ENCODE measurements around the gene IMPACT.
A peak's percentile ranks its signal among the peaks of the same experiment; 100 is the strongest.

Gene IMPACT

DNA sequence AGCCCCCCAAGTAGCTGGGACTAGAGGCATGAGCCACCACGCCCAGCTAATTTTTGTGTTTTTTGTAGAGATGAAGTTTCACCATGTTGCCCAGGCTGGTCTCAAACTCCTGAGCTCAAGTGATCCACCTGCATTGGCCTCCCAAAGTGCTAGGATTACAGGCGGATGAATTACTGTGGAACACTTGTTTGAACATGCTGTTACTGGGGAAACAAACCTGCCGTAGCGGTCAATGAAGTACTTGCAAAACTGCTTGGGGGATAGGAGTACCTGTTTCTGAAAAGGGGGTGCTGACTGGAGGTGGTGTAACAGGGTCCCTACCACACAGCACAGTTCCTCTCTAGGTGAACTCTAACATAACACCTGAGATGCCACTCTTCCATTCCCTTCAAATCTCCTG is 5.9 kb upstream of the IMPACT start:
- H3K9me3 ChIP-seq (ENCODE audit: severe bottlenecking) = no peaks in the 10 kb centered on the region

GRCh38 chr18:24421831-24422230 is 4.6 kb upstream of the IMPACT start:
- H3K27ac ChIP-seq (ENCODE audit: poor library complexity, severe bottlenecking) = no peak overlapping the region
- TF ChIP-seq, protein P1, sequence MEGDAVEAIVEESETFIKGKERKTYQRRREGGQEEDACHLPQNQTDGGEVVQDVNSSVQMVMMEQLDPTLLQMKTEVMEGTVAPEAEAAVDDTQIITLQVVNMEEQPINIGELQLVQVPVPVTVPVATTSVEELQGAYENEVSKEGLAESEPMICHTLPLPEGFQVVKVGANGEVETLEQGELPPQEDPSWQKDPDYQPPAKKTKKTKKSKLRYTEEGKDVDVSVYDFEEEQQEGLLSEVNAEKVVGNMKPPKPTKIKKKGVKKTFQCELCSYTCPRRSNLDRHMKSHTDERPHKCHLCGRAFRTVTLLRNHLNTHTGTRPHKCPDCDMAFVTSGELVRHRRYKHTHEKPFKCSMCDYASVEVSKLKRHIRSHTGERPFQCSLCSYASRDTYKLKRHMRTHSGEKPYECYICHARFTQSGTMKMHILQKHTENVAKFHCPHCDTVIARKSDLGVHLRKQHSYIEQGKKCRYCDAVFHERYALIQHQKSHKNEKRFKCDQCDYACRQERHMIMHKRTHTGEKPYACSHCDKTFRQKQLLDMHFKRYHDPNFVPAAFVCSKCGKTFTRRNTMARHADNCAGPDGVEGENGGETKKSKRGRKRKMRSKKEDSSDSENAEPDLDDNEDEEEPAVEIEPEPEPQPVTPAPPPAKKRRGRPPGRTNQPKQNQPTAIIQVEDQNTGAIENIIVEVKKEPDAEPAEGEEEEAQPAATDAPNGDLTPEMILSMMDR (IDR thresholded peaks at IDR 0.05; ENCODE audit: poor library complexity, severe bottlenecking) = no peak
- no peak overlapping the region for H3K4me3 ChIP-seq (ENCODE audit: severe bottlenecking)
- no peaks in the 10 kb centered on the region for H3K4me1 ChIP-seq (ENCODE audit: insufficient read depth, poor library complexity, severe bottlenecking)
- ATAC-seq (ENCODE audit: low read depth) (no peak), DNase-seq (ENCODE audit: low spot score) (no peak)
- H3K36me3 ChIP-seq (ENCODE audit: low read depth) = no peaks in the 10 kb centered on the region
- no peaks in the 10 kb centered on the region for H3K9me3 ChIP-seq (ENCODE audit: severe bottlenecking)
- no peaks in the 10 kb centered on the region for H3K27me3 ChIP-seq (ENCODE audit: insufficient read depth, poor library complexity, severe bottlenecking)

More for the DNA sequence above, 5.9 kb upstream of the IMPACT start:
- Histone ChIP-seq H3K4me3 (ENCODE audit: severe bottlenecking) (no peak overlapping the region), H3K36me3 (ENCODE audit: low read depth) (no peaks in the 10 kb centered on the region), H3K4me1 (ENCODE audit: insufficient read depth, poor library complexity, severe bottlenecking) (no peaks in the 10 kb centered on the region), H3K27ac (ENCODE audit: poor library complexity, severe bottlenecking) (no peak overlapping the region), H3K27me3 (ENCODE audit: insufficient read depth, poor library complexity, severe bottlenecking) (no peaks in the 10 kb centered on the region)
- no peak for DNase-seq (ENCODE audit: low spot score)
- no peak for ATAC-seq (ENCODE audit: low read depth)
- TF ChIP-seq, protein P1 (IDR thresholded peaks at IDR 0.05; ENCODE audit: poor library complexity, severe bottlenecking) = no peak

- ATAC-seq (ENCODE audit: low read depth) = no peak; the same call in 2 of the 3 replicates
- Histone ChIP-seq H3K27me3 (ENCODE audit: insufficient read depth, poor library complexity, severe bottlenecking) (no peaks in the 10 kb centered on the region), H3K9me3 (ENCODE audit: severe bottlenecking) (no peaks in the 10 kb centered on the region), H3K27ac (ENCODE audit: poor library complexity, severe bottlenecking) (peak overlapping the region; percentile 60), H3K4me1 (ENCODE audit: insufficient read depth, poor library complexity, severe bottlenecking) (peaks cover 13% of the 10 kb centered on the region), H3K4me3 (ENCODE audit: severe bottlenecking) (peak overlapping the region; percentile 61), H3K36me3 (ENCODE audit: low read depth) (peaks cover 32% of the 10 kb centered on the region)
- TF ChIP-seq, protein P1 (IDR thresholded peaks at IDR 0.05; ENCODE audit: poor library complexity, severe bottlenecking) = no peak
- DNase-seq (ENCODE audit: low spot score) = no peak
Observed at GRCh38 chr18:24426073-24426397, 435 bp upstream of the IMPACT start.

DNA sequence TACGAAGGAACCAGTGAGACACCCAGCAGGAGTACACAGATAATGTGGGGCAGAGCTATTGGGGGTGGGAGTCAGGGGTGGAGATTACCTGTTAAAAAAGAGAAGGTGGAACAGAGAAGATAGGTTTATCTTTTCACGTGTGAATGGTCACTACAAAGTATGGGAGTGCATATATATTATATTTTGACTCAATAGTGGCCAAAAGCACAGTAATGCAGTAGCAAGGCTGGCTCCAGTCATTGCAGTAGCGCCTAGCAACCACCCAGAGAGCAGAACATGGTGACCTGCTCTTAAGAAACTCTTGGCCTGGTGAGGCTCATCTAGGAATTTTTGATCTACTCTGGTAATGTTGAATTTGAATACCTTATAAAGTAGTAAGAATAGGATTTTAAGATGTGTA is 1.0 kb downstream of the IMPACT start:
- Histone ChIP-seq H3K4me3 (ENCODE audit: severe bottlenecking) (peak overlapping the region; percentile 61), H3K36me3 (ENCODE audit: low read depth) (peaks cover 36% of the 10 kb centered on the region), H3K4me1 (ENCODE audit: insufficient read depth, poor library complexity, severe bottlenecking) (peaks cover 13% of the 10 kb centered on the region), H3K27ac (ENCODE audit: poor library complexity, severe bottlenecking) (peak overlapping the region; percentile 60), H3K27me3 (ENCODE audit: insufficient read depth, poor library complexity, severe bottlenecking) (no peaks in the 10 kb centered on the region), H3K9me3 (ENCODE audit: severe bottlenecking) (no peaks in the 10 kb centered on the region)
- DNase-seq (ENCODE audit: low spot score) = no peak
- peak; percentile 24; the same call in 1 of the 3 replicates for ATAC-seq (ENCODE audit: low read depth)
- TF ChIP-seq, protein P1 (IDR thresholded peaks at IDR 0.05; ENCODE audit: poor library complexity, severe bottlenecking) = no peak

GRCh38 chr18:24428709-24429108 is 2.2 kb downstream of the IMPACT start:
- ATAC-seq (ENCODE audit: low read depth) (no peak), DNase-seq (ENCODE audit: low spot score) (no peak)
- TF ChIP-seq, protein P1 (IDR thresholded peaks at IDR 0.05; ENCODE audit: poor library complexity, severe bottlenecking) = peak; percentile 50
- H3K27ac ChIP-seq (ENCODE audit: poor library complexity, severe bottlenecking) = no peak overlapping the region
- no peaks in the 10 kb centered on the region for H3K27me3 ChIP-seq (ENCODE audit: insufficient read depth, poor library complexity, severe bottlenecking)
- no peak overlapping the region for H3K4me3 ChIP-seq (ENCODE audit: severe bottlenecking)
- H3K36me3 ChIP-seq (ENCODE audit: low read depth) = peaks cover 42% of the 10 kb centered on the region
- no peaks in the 10 kb centered on the region for H3K9me3 ChIP-seq (ENCODE audit: severe bottlenecking)
- H3K4me1 ChIP-seq (ENCODE audit: insufficient read depth, poor library complexity, severe bottlenecking) = peaks cover 13% of the 10 kb centered on the region

All from RWPE2 (cell line).